ENCODE results near the gene SCRG1.

SCRG1 gene

DNA sequence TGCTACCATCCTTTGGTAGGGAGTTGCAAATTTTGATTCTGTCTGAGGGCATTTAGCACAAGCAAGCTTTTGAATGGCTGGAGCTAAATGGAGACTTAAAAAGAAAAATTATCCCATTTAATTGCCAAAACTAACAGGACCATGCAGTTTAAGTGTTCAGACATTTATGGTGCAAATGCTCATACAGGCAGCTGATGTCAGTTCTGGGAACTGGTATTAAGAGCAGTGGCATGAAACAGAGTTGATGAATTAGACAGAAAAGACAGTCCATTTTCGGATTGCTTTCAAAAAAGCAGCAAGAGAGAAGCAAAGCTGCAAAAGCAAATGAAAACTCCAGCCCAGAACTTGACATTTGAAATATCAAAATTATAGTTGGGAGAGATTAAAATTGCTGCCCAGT lies 1.3 kb downstream of the SCRG1 start:
- no peak overlapping the region for H3K4me3 ChIP-seq (ENCODE audit: low read length)
- H3K27ac ChIP-seq (ENCODE audit: low read length): no peak overlapping the region
- no peak overlapping the region for H2AFZ ChIP-seq (ENCODE audit: low read depth, low read length)
- H3K9me3 ChIP-seq (ENCODE audit: insufficient read depth, low read length): no peaks in the 10 kb centered on the region
- no peaks in the 10 kb centered on the region for H3K79me2 ChIP-seq (ENCODE audit: low read length)
- no peaks in the 10 kb centered on the region for H4K20me1 ChIP-seq (ENCODE audit: insufficient read depth, low read length)
- H3K27me3 ChIP-seq (ENCODE audit: low read depth, low read length): no peaks in the 10 kb centered on the region
- no peaks in the 10 kb centered on the region for H3K4me1 ChIP-seq (ENCODE audit: low read length)
- peaks cover 16% of the 10 kb centered on the region for H3K36me3 ChIP-seq (replicated peaks; ENCODE audit: low read depth, low read length)
- no peak overlapping the region for H3K4me2 ChIP-seq (ENCODE audit: low read length)
- no peak overlapping the region for H3K9ac ChIP-seq (ENCODE audit: low read length)
- TF ChIP-seq EZH2phosphoT487 (IDR thresholded peaks at IDR 0.05; ENCODE audit: low read depth): no peak
- no peak for TF ChIP-seq CTCF (IDR thresholded peaks at IDR 0.05; ENCODE audit: low read depth, low read length)

DNA sequence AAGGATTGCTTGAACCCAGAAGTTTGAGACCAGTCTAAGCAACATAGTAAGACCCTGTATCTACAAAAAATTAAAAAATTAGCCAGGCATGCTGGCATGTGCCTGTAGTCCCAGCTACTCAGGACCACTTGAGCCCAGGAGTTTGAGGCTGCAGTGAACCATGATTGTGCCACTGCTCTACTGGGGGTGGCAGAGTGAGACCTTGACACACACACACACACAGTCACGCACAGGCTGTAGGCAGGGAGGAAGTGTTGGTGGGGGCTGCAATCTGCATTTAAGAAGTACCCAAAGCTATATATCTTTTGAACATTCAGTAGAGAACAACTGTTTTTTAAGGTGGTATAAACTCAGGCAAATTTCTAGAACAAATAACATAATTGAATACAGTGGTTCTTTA lies 7.2 kb downstream of the SCRG1 start:
- Histone ChIP-seq H3K9me3 (ENCODE audit: insufficient read depth, low read length) (no peaks in the 10 kb centered on the region), H3K27ac (ENCODE audit: low read length) (no peak overlapping the region), H3K27me3 (ENCODE audit: low read depth, low read length) (no peaks in the 10 kb centered on the region), H3K79me2 (ENCODE audit: low read length) (no peaks in the 10 kb centered on the region), H3K4me1 (ENCODE audit: low read length) (no peaks in the 10 kb centered on the region), H3K4me2 (ENCODE audit: low read length) (no peak overlapping the region), H3K4me3 (ENCODE audit: low read length) (no peak overlapping the region), H3K36me3 (replicated peaks; ENCODE audit: low read depth, low read length) (peaks cover 19% of the 10 kb centered on the region), H4K20me1 (ENCODE audit: insufficient read depth, low read length) (no peaks in the 10 kb centered on the region), H2AFZ (ENCODE audit: low read depth, low read length) (no peak overlapping the region), H3K9ac (ENCODE audit: low read length) (no peak overlapping the region)
- TF ChIP-seq CTCF (IDR thresholded peaks at IDR 0.05; ENCODE audit: low read depth, low read length) (no peak), EZH2phosphoT487 (IDR thresholded peaks at IDR 0.05; ENCODE audit: low read depth) (no peak)

GRCh38 chr4:173386751-173387150 lies 12.2 kb downstream of the SCRG1 start:
- H3K4me3 ChIP-seq (ENCODE audit: low read length): no peak overlapping the region
- no peak overlapping the region for H3K4me2 ChIP-seq (ENCODE audit: low read length)
- no peaks in the 10 kb centered on the region for H4K20me1 ChIP-seq (ENCODE audit: insufficient read depth, low read length)
- H2AFZ ChIP-seq (ENCODE audit: low read depth, low read length): no peak overlapping the region
- no peaks in the 10 kb centered on the region for H3K79me2 ChIP-seq (ENCODE audit: low read length)
- no peaks in the 10 kb centered on the region for H3K4me1 ChIP-seq (ENCODE audit: low read length)
- H3K27me3 ChIP-seq (ENCODE audit: low read depth, low read length): no peaks in the 10 kb centered on the region
- no peak overlapping the region for H3K27ac ChIP-seq (ENCODE audit: low read length)
- H3K9ac ChIP-seq (ENCODE audit: low read length): no peak overlapping the region
- TF ChIP-seq CTCF (IDR thresholded peaks at IDR 0.05; ENCODE audit: low read depth, low read length) (no peak), EZH2phosphoT487 (IDR thresholded peaks at IDR 0.05; ENCODE audit: low read depth) (no peak)
- H3K9me3 ChIP-seq (ENCODE audit: insufficient read depth, low read length): no peaks in the 10 kb centered on the region
- H3K36me3 ChIP-seq (replicated peaks; ENCODE audit: low read depth, low read length): peaks cover 7% of the 10 kb centered on the region

DNA sequence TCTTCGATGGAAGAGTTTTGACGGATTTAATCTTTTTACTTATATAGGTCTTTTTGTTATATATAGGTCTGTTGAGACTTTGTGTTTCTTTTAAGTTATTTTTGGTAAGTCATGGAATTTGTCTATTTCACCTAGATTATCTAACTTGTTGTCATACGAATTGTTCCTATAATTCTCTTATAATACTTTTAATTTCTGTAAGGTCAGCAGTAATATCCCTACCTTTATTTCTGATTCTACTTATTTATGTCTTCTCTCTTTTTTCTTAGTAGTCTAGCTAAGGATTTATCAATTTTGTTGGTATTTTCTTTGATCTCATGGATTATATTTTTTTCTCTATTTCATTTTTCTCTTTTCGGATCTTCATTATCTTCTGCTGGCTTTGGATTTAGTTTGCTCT lies 16.6 kb downstream of the SCRG1 start:
- Histone ChIP-seq H3K27me3 (ENCODE audit: low read depth, low read length) (no peaks in the 10 kb centered on the region), H3K9me3 (ENCODE audit: insufficient read depth, low read length) (no peaks in the 10 kb centered on the region), H3K27ac (ENCODE audit: low read length) (no peak overlapping the region), H3K9ac (ENCODE audit: low read length) (no peak overlapping the region), H3K36me3 (replicated peaks; ENCODE audit: low read depth, low read length) (peaks cover 8% of the 10 kb centered on the region), H3K4me1 (ENCODE audit: low read length) (peaks cover 8% of the 10 kb centered on the region), H3K4me3 (ENCODE audit: low read length) (no peak overlapping the region), H3K79me2 (ENCODE audit: low read length) (no peaks in the 10 kb centered on the region), H3K4me2 (ENCODE audit: low read length) (no peak overlapping the region), H4K20me1 (ENCODE audit: insufficient read depth, low read length) (no peaks in the 10 kb centered on the region), H2AFZ (ENCODE audit: low read depth, low read length) (no peak overlapping the region)
- TF ChIP-seq CTCF (IDR thresholded peaks at IDR 0.05; ENCODE audit: low read depth, low read length): no peak
- no peak for TF ChIP-seq EZH2phosphoT487 (IDR thresholded peaks at IDR 0.05; ENCODE audit: low read depth)

All from OCI-LY3 (cell line).